IMR-90 (cell line): ENCODE data around the gene EIF3K. TPM values are rescaled to one million over a fixed set of nuclear protein-coding genes. Genes with fewer than 3 reads are reported as not detected.
"Not testable (repeated sequence)": the region's sequence is repeated elsewhere in the genome, so short reads cannot be mapped to it uniquely, and the experiment has no call there.

ENCODE experiments used
- ATAC-seq: fragments of 200-7000 bp; cut with Tn5 transposase; 2 replicates; pipeline ENCODE4 v1.9.1; 2020; ENCODE audit warnings: low read depth, mild to moderate bottlenecking, moderate library complexity
- BruUV-seq: library from RNA; stranded (reverse); fragments of 400-500 nt; replicated peaks from 2 replicates; lab custom pipeline; 2021; lab: Mats Ljungman, UMichigan
- CTCF ChIA-PET: fragments of 300-600 bp; formaldehyde crosslinking; extraction: SDS; loops from one replicate; lab custom pipeline; 2021; ENCODE audit warnings: antibody characterized with exemption; lab: Yijun Ruan, JAX
- POLR2A ChIA-PET: fragments of 300-600 bp; sonication (Branson Sonifier 250); formaldehyde crosslinking; loops from one replicate; lab custom pipeline; 2022; ENCODE audit warnings: antibody characterized with exemption; ENCODE audit not compliant: unreplicated experiment; lab: Charles Lee
- DNase-seq: peaks from one replicate; pipeline ENCODE4 v3.0.0; 2013
- H2AFZ ChIP-seq: replicated peaks from 2 replicates; pipeline ENCODE3; 2013; ENCODE audit warnings: low read length, mild to moderate bottlenecking; ENCODE audit not compliant: poor library complexity
- H2AK5ac ChIP-seq: 2 replicates; pipeline ENCODE4 v1.6.1; 2013; ENCODE audit warnings: low read depth, low read length, inconsistent platforms
- H2AK9ac ChIP-seq: replicated peaks from 2 replicates; pipeline ENCODE3; 2013; ENCODE audit warnings: mild to moderate bottlenecking, low read depth, low read length, moderate library complexity; ENCODE audit not compliant: poor library complexity
- H2BK120ac ChIP-seq: 2 replicates; pipeline ENCODE4 v1.6.1; 2013; ENCODE audit warnings: low read depth, low read length, inconsistent platforms
- H2BK15ac ChIP-seq: 3 replicates; pipeline ENCODE4 v1.6.1; 2013; ENCODE audit warnings: low read depth, low read length, inconsistent platforms
- H2BK20ac ChIP-seq: 2 replicates; pipeline ENCODE4 v1.6.1; 2013; ENCODE audit warnings: low read depth, mild to moderate bottlenecking, inconsistent platforms, low read length, moderate library complexity
- H2BK5ac ChIP-seq: 2 replicates; pipeline ENCODE4 v1.6.1; 2013; ENCODE audit warnings: mild to moderate bottlenecking, low read depth, low read length, inconsistent platforms; ENCODE audit not compliant: poor library complexity, severe bottlenecking
- H3K14ac ChIP-seq: replicated peaks from 2 replicates; pipeline ENCODE4 v1.6.1; 2013; ENCODE audit warnings: low read depth, low read length, inconsistent platforms
- H3K18ac ChIP-seq: 2 replicates; pipeline ENCODE4 v1.6.1; 2013; ENCODE audit warnings: low read depth, low read length, control low read depth
- H3K23ac ChIP-seq: 2 replicates; pipeline ENCODE4 v1.6.1; 2013; ENCODE audit warnings: low read depth, low read length, inconsistent platforms
- H3K27ac ChIP-seq: 2 replicates; pipeline ENCODE4 v1.5.1; 2013; ENCODE audit warnings: mild to moderate bottlenecking, control low read depth, low read length; ENCODE audit not compliant: insufficient read depth
- H3K27me3 ChIP-seq: 2 replicates; pipeline ENCODE4 v1.6.1; 2013; ENCODE audit warnings: low read length; ENCODE audit not compliant: control insufficient read depth, insufficient read depth
- H3K36me3 ChIP-seq: 2 replicates; pipeline ENCODE4 v1.6.1; 2013; ENCODE audit warnings: low read length, mixed read lengths; ENCODE audit not compliant: control insufficient read depth, insufficient read depth
- H3K4ac ChIP-seq: 2 replicates; pipeline ENCODE4 v1.6.1; 2013; ENCODE audit warnings: low read depth, low read length, inconsistent platforms
- H3K4me1 ChIP-seq: 2 replicates; pipeline ENCODE4 v1.6.1; 2013; ENCODE audit warnings: low read length, mixed read lengths; ENCODE audit not compliant: control insufficient read depth, insufficient read depth
- H3K4me2 ChIP-seq: 2 replicates; pipeline ENCODE4 v1.6.1; 2013; ENCODE audit warnings: low read depth, mild to moderate bottlenecking, control low read depth, low read length, moderate library complexity
- H3K4me3 ChIP-seq: 2 replicates; pipeline ENCODE4 v1.5.1; 2013; ENCODE audit warnings: low read depth, mild to moderate bottlenecking, control low read depth, low read length, moderate library complexity; ENCODE audit not compliant: insufficient read depth
- H3K56ac ChIP-seq: 2 replicates; pipeline ENCODE4 v1.6.1; 2013; ENCODE audit warnings: low read length, inconsistent platforms; ENCODE audit not compliant: insufficient read depth; ENCODE audit errors: extremely low read depth
- H3K79me1 ChIP-seq, 2 experiments: 2 replicates each; pipeline ENCODE4 v1.6.1; 2013; ENCODE audit warnings: low read length in 2 of 2, inconsistent platforms in 1 of 2, low read depth in 1 of 2
- H3K9ac ChIP-seq: 2 replicates; pipeline ENCODE4 v1.6.1; 2013; ENCODE audit warnings: low read depth, low read length, control low read depth
- H3K9me1 ChIP-seq: 2 replicates; pipeline ENCODE4 v1.6.1; 2013; ENCODE audit warnings: low read length, inconsistent platforms; ENCODE audit not compliant: insufficient read depth
- H3K9me3 ChIP-seq: 2 replicates; pipeline ENCODE4 v1.6.1; 2013; ENCODE audit warnings: low read length; ENCODE audit not compliant: control insufficient read depth, insufficient read depth
- H4K20me1 ChIP-seq: 2 replicates; pipeline ENCODE4 v1.6.1; 2013; ENCODE audit warnings: low read length, inconsistent platforms; ENCODE audit not compliant: insufficient read depth
- H4K5ac ChIP-seq: 2 replicates; pipeline ENCODE4 v1.6.1; 2013; ENCODE audit warnings: mild to moderate bottlenecking, low read depth, low read length, control low read depth
- H4K8ac ChIP-seq, 2 experiments: 2 replicates each; pipeline ENCODE4 v1.6.1; 2013; ENCODE audit warnings: low read depth in 2 of 2, low read length in 2 of 2, control low read depth in 1 of 2, inconsistent platforms in 1 of 2
- H4K91ac ChIP-seq: 2 replicates; pipeline ENCODE4 v1.6.1; 2013; ENCODE audit warnings: low read depth, low read length, inconsistent platforms; ENCODE audit not compliant: insufficient read depth
- whole genome bisulfite sequencing, 2 experiments: methylation state at CpG; one replicate each; pipeline versions ENCODE4 v1.1.5 to v1.1.7; 2013; ENCODE audit warnings: missing lambda C conversion rate in 2 of 2; ENCODE audit not compliant: insufficient read length in 1 of 2; ENCODE audit errors: extremely low coverage in 2 of 2; 5-methylcytosine and 5-hydroxymethylcytosine counted together
- dilution Hi-C: fragments of 300-500 bp; cut with HindIII; formaldehyde crosslinking; loops from one replicate; pipeline ENCODE4 v1.14.3; 2018; ENCODE audit warnings: low sequenced_read_pairs; ENCODE audit not compliant: unreplicated experiment
- in situ Hi-C: fragments of 300-500 bp; cut with MboI; formaldehyde crosslinking; loops from 3 replicates; pipeline ENCODE4 v1.14.3; 2019; ENCODE audit warnings: low sequenced_read_pairs, inconsistent platforms, mixed read lengths
- intact Hi-C: fragments of 100-400 bp; cut with micrococcal nuclease; formaldehyde crosslinking; loops from 2 replicates; pipeline ENCODE4 v1.10.0; 2022
- polyA plus RNA-seq, 3 experiments: library from polyadenylated mRNA; depleted of rRNA; stranded (reverse); fragments of >200 nt; gene quantifications; 2 replicates each; pipeline ENCODE4 v1.2.3, GENCODE V29; 2012; ENCODE audit warnings: low replicate concordance in 1 of 3
- total RNA-seq: library from RNA; depleted of rRNA; stranded (reverse); fragments of >200 nt; gene quantifications from 2 replicates; pipeline ENCODE4 v1.2.3, GENCODE V29; 2012

The EIF3K gene
- total and polyA plus RNA-seq, 2 of the 4 experiments (the other 2 are of a cell fraction), result 575 to 1,137 TPM

DNA sequence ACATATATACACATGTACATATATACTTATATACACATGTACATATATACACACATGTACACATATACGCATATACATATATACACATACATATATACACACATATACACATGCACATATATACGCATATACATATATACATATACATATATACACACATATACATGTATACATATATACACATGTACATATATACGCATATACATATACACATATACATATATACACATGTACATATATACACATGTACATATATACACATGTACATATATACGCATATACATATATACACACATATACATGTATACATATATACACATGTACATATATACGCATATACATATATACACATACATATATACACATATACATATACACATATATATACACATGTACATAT is 16.1 kb upstream of the EIF3K start:
- H3K14ac ChIP-seq, in situ Hi-C loops, H2BK20ac ChIP-seq, H4K91ac ChIP-seq, DNase-seq, H3K23ac ChIP-seq, H3K9me1 ChIP-seq, H3K18ac ChIP-seq, H3K36me3 ChIP-seq, H2BK5ac ChIP-seq, H3K27ac ChIP-seq, ATAC-seq, POLR2A ChIA-PET, H4K5ac ChIP-seq, H4K8ac ChIP-seq, BruUV-seq, H2AK9ac ChIP-seq, dilution Hi-C loops, H3K56ac ChIP-seq, H3K4me3 ChIP-seq, H2AFZ ChIP-seq, H4K20me1 ChIP-seq, H3K79me1 ChIP-seq, H3K27me3 ChIP-seq, H2BK15ac ChIP-seq, H3K4me1 ChIP-seq, H3K4ac ChIP-seq, H3K4me2 ChIP-seq, H3K9me3 ChIP-seq, H2BK120ac ChIP-seq, intact Hi-C loops, H3K9ac ChIP-seq, CTCF ChIA-PET, H2AK5ac ChIP-seq: not testable (repeated sequence)
- no CpG with 5 or more reads among the region's 5 CpGs for WGBS, 2 experiments
